Measurements from ENCODE around the gene FBN1. TPM values are rescaled to one million over a fixed set of nuclear protein-coding genes. Genes with fewer than 3 reads are reported as not detected.
A peak's percentile ranks its signal among the peaks of the same experiment; 100 is the strongest.

FBN1 gene
- total RNA-seq, 2 donors from 2014 or later, result 258 to 300 TPM

DNA sequence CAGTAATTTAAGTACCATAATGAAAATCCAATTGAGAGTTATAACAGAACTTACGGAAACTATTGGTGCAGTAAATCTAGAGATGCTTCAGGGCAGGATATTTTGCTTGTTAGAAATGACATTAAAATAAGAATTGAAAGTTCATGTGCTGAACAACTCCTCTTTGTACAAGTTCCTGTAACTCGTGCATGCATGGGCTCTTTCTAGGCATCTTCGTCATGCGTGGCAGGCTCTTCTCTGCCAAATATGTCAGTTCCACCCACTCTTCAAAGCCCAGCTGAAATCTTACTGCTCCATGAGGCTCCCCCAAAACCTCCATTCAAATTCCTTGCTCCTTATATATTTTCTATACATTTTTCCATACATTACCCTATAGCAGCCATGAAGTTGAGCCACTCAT is 48.7 kb downstream of the FBN1 start:
- TF ChIP-seq, protein P1, sequence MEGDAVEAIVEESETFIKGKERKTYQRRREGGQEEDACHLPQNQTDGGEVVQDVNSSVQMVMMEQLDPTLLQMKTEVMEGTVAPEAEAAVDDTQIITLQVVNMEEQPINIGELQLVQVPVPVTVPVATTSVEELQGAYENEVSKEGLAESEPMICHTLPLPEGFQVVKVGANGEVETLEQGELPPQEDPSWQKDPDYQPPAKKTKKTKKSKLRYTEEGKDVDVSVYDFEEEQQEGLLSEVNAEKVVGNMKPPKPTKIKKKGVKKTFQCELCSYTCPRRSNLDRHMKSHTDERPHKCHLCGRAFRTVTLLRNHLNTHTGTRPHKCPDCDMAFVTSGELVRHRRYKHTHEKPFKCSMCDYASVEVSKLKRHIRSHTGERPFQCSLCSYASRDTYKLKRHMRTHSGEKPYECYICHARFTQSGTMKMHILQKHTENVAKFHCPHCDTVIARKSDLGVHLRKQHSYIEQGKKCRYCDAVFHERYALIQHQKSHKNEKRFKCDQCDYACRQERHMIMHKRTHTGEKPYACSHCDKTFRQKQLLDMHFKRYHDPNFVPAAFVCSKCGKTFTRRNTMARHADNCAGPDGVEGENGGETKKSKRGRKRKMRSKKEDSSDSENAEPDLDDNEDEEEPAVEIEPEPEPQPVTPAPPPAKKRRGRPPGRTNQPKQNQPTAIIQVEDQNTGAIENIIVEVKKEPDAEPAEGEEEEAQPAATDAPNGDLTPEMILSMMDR (IDR thresholded peaks at IDR 0.05), result no peak
- no peak overlapping the region for H3K27ac ChIP-seq
- H3K4me3 ChIP-seq, result no peak overlapping the region
- peaks cover 7% of the 10 kb centered on the region for H3K36me3 ChIP-seq
- ATAC-seq (ENCODE audit: insufficient number of reproducible peaks, low FRiP score, low read depth) (no peak), DNase-seq (ENCODE audit: low spot score) (no peak)
- H3K4me1 ChIP-seq (ENCODE audit: control insufficient read depth in 1 of 2, low read depth in 2 of 2), result peaks cover 13 to 31% of the 10 kb centered on the region in 2 donors
- H3K9me3 ChIP-seq, result no peaks in the 10 kb centered on the region
- H3K27me3 ChIP-seq (replicated peaks; ENCODE audit: insufficient read depth), result no peaks in the 10 kb centered on the region

DNA sequence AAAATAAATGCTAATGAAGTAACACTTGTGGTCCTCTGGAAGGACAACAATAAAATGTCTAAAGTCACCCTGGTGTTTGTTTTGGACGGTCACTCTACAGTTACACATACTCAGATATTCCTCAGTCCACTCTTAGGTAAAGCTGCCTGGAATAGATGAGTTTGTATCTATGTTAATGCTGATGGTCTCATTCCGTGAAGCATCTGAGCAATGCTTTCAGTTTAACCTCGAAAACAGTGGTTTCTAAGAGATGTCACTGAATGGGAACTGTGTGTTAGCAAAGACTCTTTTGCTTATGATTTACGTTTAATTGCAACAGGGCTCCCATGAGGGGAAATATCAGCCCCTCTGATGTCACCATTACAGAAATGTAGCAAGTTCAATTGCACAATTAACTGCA is 49.1 kb downstream of the FBN1 start:
- no peak overlapping the region for H3K4me3 ChIP-seq
- peaks cover 8 to 31% of the 10 kb centered on the region in 2 donors for H3K4me1 ChIP-seq (ENCODE audit: control insufficient read depth in 1 of 2, low read depth in 2 of 2)
- H3K27ac ChIP-seq, result no peak overlapping the region
- no peaks in the 10 kb centered on the region for H3K9me3 ChIP-seq
- no peaks in the 10 kb centered on the region for H3K27me3 ChIP-seq (replicated peaks; ENCODE audit: insufficient read depth)
- no peak for DNase-seq (ENCODE audit: low spot score)
- no peak for ATAC-seq (ENCODE audit: insufficient number of reproducible peaks, low FRiP score, low read depth)
- H3K36me3 ChIP-seq, result peaks cover 7% of the 10 kb centered on the region
- TF ChIP-seq, protein P1 (IDR thresholded peaks at IDR 0.05), result no peak

DNA sequence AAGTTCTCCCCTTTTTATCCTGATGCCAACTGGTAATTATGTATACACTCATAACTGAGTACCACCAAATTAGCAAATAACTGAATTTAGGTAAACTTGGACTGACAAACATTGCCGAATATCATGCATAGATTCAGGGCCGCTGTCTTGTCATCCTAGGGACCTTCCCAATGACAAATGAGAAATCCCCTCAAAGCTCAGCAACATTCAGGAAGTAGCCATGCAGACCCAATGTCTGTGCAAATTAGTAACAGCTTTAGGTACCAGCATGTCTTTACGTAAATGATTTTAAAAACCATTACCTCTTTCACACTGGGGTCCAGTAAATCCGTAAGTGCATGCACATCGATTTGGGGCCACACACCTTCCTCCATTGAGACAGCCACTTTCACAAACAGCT is 49.5 kb downstream of the FBN1 start:
- Histone ChIP-seq H3K27ac (no peak overlapping the region), H3K9me3 (no peaks in the 10 kb centered on the region), H3K4me3 (no peak overlapping the region), H3K4me1 (ENCODE audit: control insufficient read depth in 1 of 2, low read depth in 2 of 2) (peaks cover 6 to 29% of the 10 kb centered on the region in 2 donors), H3K27me3 (replicated peaks; ENCODE audit: insufficient read depth) (no peaks in the 10 kb centered on the region), H3K36me3 (peaks cover 7% of the 10 kb centered on the region)
- TF ChIP-seq, protein P1 (IDR thresholded peaks at IDR 0.05), result no peak
- no peak for DNase-seq (ENCODE audit: low spot score)
- ATAC-seq (ENCODE audit: insufficient number of reproducible peaks, low FRiP score, low read depth), result no peak

DNA sequence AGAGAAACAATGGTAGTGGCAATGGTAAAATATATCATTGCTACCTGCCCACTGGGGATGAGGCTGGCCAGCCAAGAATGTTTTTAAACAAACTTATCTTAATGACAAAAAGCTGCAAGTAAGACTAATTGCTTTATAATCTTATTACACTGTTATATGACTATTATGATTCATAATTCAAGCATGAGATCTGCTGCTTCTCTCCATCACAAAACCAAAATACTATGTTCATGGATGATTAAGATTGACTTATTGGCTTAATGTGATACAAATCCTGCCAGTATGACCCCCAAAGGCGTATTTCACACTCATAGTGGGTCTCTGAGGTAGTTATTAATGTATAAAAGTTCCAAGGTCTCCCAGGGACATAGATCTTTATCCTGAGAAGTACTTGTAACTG is 52.6 kb downstream of the FBN1 start:
- H3K27ac ChIP-seq, result peak overlapping the region in 1 of 2 donors; percentile 70
- H3K9me3 ChIP-seq, result no peaks in the 10 kb centered on the region
- no peak for DNase-seq (ENCODE audit: low spot score)
- peaks cover 6 to 32% of the 10 kb centered on the region in 2 donors for H3K4me1 ChIP-seq (ENCODE audit: control insufficient read depth in 1 of 2, low read depth in 2 of 2)
- TF ChIP-seq, protein P1 (IDR thresholded peaks at IDR 0.05), result no peak
- no peaks in the 10 kb centered on the region for H3K27me3 ChIP-seq (replicated peaks; ENCODE audit: insufficient read depth)
- H3K36me3 ChIP-seq, result peaks cover 7% of the 10 kb centered on the region
- ATAC-seq (ENCODE audit: insufficient number of reproducible peaks, low FRiP score, low read depth), result no peak
- H3K4me3 ChIP-seq, result no peak overlapping the region

DNA sequence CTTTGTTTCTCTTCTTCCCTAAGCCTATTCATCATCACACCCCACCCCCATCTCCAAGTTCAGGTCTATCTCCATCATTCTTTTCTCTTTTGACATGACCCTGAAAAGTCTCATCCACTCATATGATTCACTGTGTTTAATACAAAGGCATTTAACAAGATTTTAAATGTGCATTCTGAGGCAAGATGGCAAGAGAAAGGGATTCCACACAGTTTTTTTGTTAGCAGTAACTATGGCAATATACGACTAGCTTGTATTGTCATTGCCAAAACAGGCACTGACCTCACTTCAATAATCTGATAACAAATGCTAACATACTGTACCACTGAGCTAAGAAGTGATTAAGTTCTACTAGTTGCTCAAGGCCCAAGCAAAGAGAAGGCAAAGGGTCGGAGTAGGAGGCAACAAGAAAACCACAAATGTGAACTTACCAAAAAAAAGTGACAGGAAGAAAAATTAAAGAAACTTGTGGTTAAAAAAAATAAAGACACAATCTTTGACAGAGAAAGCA is 53.2 kb downstream of the FBN1 start:
- Histone ChIP-seq H3K27me3 (replicated peaks; ENCODE audit: insufficient read depth) (no peaks in the 10 kb centered on the region), H3K36me3 (peaks cover 7% of the 10 kb centered on the region), H3K9me3 (no peaks in the 10 kb centered on the region), H3K4me3 (no peak overlapping the region), H3K27ac (peak overlapping the region; percentile 50 to 70), H3K4me1 (ENCODE audit: control insufficient read depth in 1 of 2, low read depth in 2 of 2) (peaks cover 6 to 31% of the 10 kb centered on the region in 2 donors)
- peak; percentile 95 for ATAC-seq (ENCODE audit: insufficient number of reproducible peaks, low FRiP score, low read depth)
- no peak for DNase-seq (ENCODE audit: low spot score)
- TF ChIP-seq, protein P1 (IDR thresholded peaks at IDR 0.05), result no peak
